CD14-positive monocyte (primary cell): Measurements from ENCODE around the gene MAB21L3. TPM values are rescaled to one million over a fixed set of nuclear protein-coding genes. Genes with fewer than 3 reads are reported as not detected.

Experiments used
- DNase-seq, 3 donors: peaks; one replicate each; pipeline ENCODE4 v3.0.0-alpha.2; 2011 to 2022
- H2AFZ ChIP-seq: 2 replicates; pipeline ENCODE4 v1.6.0; 2012; ENCODE audit warnings: mild to moderate bottlenecking, low read depth, low read length, inconsistent platforms; ENCODE audit not compliant: insufficient read depth, poor library complexity, severe bottlenecking
- H3K27ac ChIP-seq, 2 donors: 1 replicate in 1 of 2; 2 replicates in 1 of 2; pipeline ENCODE4 v1.5.1; 2012 to 2013; ENCODE audit warnings: low read length in 2 of 2, control low read depth in 1 of 2, inconsistent platforms in 1 of 2, low read depth in 1 of 2, mild to moderate bottlenecking in 1 of 2
- H3K27me3 ChIP-seq, 2 donors: one replicate each; pipeline versions ENCODE4 v1.6.0 to v1.6.1; 2011 to 2013; ENCODE audit warnings: low read length in 2 of 2; ENCODE audit not compliant: control insufficient read depth in 2 of 2, insufficient read depth in 2 of 2
- H3K36me3 ChIP-seq, 2 donors: replicated peaks in 1 of 2; 1 replicate in 1 of 2; 2 replicates in 1 of 2; pipeline versions ENCODE4 v1.5.1 to v1.6.1; 2012 to 2013; ENCODE audit warnings: low read length in 2 of 2, control low read depth in 1 of 2, inconsistent platforms in 1 of 2, mild to moderate bottlenecking in 1 of 2; ENCODE audit not compliant: insufficient read depth in 2 of 2, control insufficient read depth in 1 of 2
- H3K4me1 ChIP-seq, 2 donors: 1 replicate in 1 of 2; 2 replicates in 1 of 2; pipeline versions ENCODE4 v1.5.1 to v1.6.1; 2012 to 2013; ENCODE audit warnings: low read length in 2 of 2, control low read depth in 1 of 2, inconsistent platforms in 1 of 2, mild to moderate bottlenecking in 1 of 2, moderate library complexity in 1 of 2; ENCODE audit not compliant: insufficient read depth in 2 of 2, control insufficient read depth in 1 of 2
- H3K4me2 ChIP-seq: replicated peaks from 2 replicates; pipeline ENCODE3; 2012; ENCODE audit warnings: low read length, moderate library complexity, mild to moderate bottlenecking; ENCODE audit not compliant: poor library complexity, severe bottlenecking; ENCODE audit errors: extremely low read depth
- H3K4me3 ChIP-seq, 3 experiments: fragments of 200-600 bp in 1 of 3; sonication (generic) in 1 of 3; replicated peaks in 1 of 3; 1 replicate in 2 of 3; 2 replicates in 1 of 3; pipeline ENCODE4 v1.5.1; 2011 to 2013; ENCODE audit warnings: low read length in 3 of 3, mild to moderate bottlenecking in 3 of 3, control low read depth in 2 of 3, low read depth in 2 of 3, inconsistent platforms in 1 of 3, moderate library complexity in 1 of 3
- H3K79me2 ChIP-seq: 2 replicates; pipeline ENCODE4 v1.6.0; 2012; ENCODE audit warnings: mild to moderate bottlenecking, control low read depth, inconsistent platforms, low read length, moderate library complexity; ENCODE audit not compliant: insufficient read depth
- H3K9ac ChIP-seq: 2 replicates; pipeline ENCODE4 v1.6.0; 2017; ENCODE audit warnings: low read length, mild to moderate bottlenecking; ENCODE audit not compliant: insufficient read depth, poor library complexity, severe bottlenecking
- H3K9me3 ChIP-seq, 2 donors: replicated peaks in 1 of 2; 1 replicate in 1 of 2; 2 replicates in 1 of 2; pipeline versions ENCODE4 v1.5.1 to v1.6.1; 2012 to 2013; ENCODE audit warnings: low read length in 2 of 2, control low read depth in 1 of 2; ENCODE audit not compliant: control insufficient read depth in 1 of 2, insufficient read depth in 1 of 2
- H4K20me1 ChIP-seq: 2 replicates; pipeline ENCODE4 v1.6.0; 2012; ENCODE audit warnings: mild to moderate bottlenecking, low read length, control low read depth, moderate library complexity; ENCODE audit not compliant: insufficient read depth
- H3K27ac Mint-ChIP-seq, 7 donors: one replicate each; pipeline ENCODE4 v1.8.0; 2020; ENCODE audit warnings: mild to moderate bottlenecking in 7 of 7, mixed read lengths in 7 of 7, moderate library complexity in 6 of 7, inconsistent platforms in 2 of 7
- H3K27me3 Mint-ChIP-seq, 3 donors: one replicate each; pipeline ENCODE4 v1.8.0; 2021 to 2022; ENCODE audit warnings: low read depth in 3 of 3, mild to moderate bottlenecking in 3 of 3, mixed read lengths in 3 of 3, moderate library complexity in 3 of 3, inconsistent platforms in 1 of 3
- H3K36me3 Mint-ChIP-seq, 2 donors: one replicate each; pipeline ENCODE4 v1.8.0; 2020; ENCODE audit warnings: mixed read lengths in 2 of 2, inconsistent platforms in 1 of 2, mild to moderate bottlenecking in 1 of 2
- H3K4me1 Mint-ChIP-seq: one replicate; pipeline ENCODE4 v1.8.0; 2020; ENCODE audit warnings: mild to moderate bottlenecking, mixed read lengths
- H3K4me3 Mint-ChIP-seq, 2 donors: one replicate each; pipeline ENCODE4 v1.8.0; 2020; ENCODE audit warnings: mild to moderate bottlenecking in 2 of 2, mixed read lengths in 2 of 2, moderate library complexity in 1 of 2
- H3K9me3 Mint-ChIP-seq, 7 donors: one replicate each; pipeline ENCODE4 v1.8.0; 2020 to 2022; ENCODE audit warnings: mixed read lengths in 7 of 7, mild to moderate bottlenecking in 6 of 7, moderate library complexity in 6 of 7, inconsistent platforms in 2 of 7
- WGBS: methylation state at CpG from one replicate; pipeline ENCODE4 v1.1.5; 2013; ENCODE audit warnings: missing lambda C conversion rate; ENCODE audit not compliant: insufficient coverage; 5-methylcytosine and 5-hydroxymethylcytosine counted together
- intact Hi-C, 2 donors: fragments of 100-400 bp; cut with micrococcal nuclease; formaldehyde crosslinking; loops; one replicate each; pipeline versions ENCODE4 v1.15.0 to v1.15.1; 2023
- polyA plus RNA-seq, 3 donors: library from polyadenylated mRNA; depleted of rRNA in 1 of 3; unstranded in 2 of 3; stranded (reverse) in 1 of 3; fragments of 300-500 nt in 2 of 3; fragments of >200 nt in 1 of 3; fragmentation: Illumina TruSeq in 2 of 3; gene quantifications; 1 replicate in 2 of 3; 2 replicates in 1 of 3; pipeline ENCODE4 v1.2.3, GENCODE V29; 2012 to 2021
- TF ChIP-seq, protein P1 (sequence below): fragments of 200-600 bp; IDR thresholded peaks from one replicate; pipeline ENCODE4 v1.8.0; 2022; ENCODE audit warnings: antibody characterized with exemption, mild to moderate bottlenecking

MAB21L3 gene
- polyA plus RNA-seq, 3 donors, result 0.44 TPM; not detected in 2

DNA sequence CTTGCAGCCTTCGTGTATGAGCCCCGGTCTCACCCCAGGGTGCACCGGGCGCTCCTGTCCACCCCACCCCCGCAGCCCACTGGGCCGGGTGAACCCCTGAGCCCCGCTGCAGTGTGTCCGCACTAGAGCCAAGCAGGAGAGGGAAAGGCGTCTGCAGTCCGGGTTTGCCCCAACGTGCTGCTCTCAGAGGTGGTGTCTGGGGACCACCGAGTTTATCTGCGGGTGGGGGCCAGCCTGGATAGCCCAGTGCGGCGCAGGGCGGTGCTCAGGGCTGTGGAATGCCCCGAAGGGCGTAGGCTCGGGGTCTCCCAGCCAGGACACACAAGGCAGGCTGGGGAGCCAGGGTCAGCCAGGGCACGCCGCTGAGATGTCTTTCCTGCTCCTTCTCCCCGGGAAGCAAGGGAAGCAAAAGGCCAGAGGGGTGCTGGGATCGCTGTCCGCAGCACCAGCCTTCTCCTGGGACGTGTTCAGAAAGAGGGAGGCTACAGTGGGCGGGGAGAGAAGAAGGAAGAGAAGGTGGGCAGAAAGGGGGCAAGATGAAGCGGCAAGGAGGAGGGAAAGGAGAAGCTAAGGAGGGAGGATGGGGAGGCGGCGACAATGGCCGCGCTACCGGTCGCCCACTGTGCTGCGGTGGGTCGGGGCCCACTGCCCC lies 56.6 kb downstream of the MAB21L3 start:
- peak overlapping the region; percentile 92 for H2AFZ ChIP-seq
- TF ChIP-seq, protein P1, sequence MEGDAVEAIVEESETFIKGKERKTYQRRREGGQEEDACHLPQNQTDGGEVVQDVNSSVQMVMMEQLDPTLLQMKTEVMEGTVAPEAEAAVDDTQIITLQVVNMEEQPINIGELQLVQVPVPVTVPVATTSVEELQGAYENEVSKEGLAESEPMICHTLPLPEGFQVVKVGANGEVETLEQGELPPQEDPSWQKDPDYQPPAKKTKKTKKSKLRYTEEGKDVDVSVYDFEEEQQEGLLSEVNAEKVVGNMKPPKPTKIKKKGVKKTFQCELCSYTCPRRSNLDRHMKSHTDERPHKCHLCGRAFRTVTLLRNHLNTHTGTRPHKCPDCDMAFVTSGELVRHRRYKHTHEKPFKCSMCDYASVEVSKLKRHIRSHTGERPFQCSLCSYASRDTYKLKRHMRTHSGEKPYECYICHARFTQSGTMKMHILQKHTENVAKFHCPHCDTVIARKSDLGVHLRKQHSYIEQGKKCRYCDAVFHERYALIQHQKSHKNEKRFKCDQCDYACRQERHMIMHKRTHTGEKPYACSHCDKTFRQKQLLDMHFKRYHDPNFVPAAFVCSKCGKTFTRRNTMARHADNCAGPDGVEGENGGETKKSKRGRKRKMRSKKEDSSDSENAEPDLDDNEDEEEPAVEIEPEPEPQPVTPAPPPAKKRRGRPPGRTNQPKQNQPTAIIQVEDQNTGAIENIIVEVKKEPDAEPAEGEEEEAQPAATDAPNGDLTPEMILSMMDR, result no peak
- H3K27me3 ChIP-seq, result peaks cover 0 to 15% of the 10 kb centered on the region in 2 donors

DNA sequence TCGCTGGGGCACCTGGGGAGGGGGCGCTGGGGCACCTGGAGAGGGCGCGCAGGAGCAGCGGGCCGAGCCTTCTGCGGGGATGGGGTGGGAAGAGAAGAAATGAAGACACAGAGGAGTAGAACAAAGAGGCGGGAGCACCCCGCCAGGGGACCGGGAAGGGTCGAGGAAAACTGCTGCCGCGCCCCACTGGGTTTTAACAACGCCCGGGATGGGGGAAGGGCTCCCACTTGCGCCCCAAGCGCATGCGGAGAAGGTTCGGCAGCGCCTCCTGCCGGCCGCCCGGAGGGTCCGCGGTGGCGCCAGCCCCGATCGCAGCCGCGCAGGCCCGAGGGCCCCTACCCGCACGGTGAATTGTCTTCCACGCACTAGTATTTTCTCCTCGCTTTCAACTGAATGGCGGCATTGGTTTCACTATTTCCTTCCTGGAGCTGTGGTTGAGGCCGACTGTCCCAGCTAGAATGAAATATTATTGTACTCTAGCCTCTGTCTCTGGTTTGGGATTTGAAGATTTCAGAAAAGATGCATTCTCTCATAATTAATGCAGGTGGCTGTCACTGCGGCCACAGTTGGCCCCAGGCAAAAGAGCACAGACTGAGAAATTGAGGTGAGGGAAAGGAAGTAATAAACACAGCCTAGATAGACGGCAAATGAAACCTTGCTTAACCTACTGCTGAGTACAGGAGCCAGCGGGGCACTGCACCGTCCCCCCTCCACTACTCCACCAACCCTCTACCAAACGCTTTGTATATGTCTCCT lies 57.3 kb downstream of the MAB21L3 start:
- peaks cover 33% of the 10 kb centered on the region for H3K4me1 Mint-ChIP-seq
- Histone ChIP-seq H3K9ac (peak overlapping the region; percentile 57), H3K9me3 (no peaks in the 10 kb centered on the region), H3K27me3 (peaks cover 0 to 15% of the 10 kb centered on the region in 2 donors), H3K4me3 (peak overlapping the region; percentile 35 to 74 (median 53)), H3K27ac (no peak overlapping the region), H3K4me2 (peak overlapping the region; percentile 79), H3K4me1 (peaks cover 29% of the 10 kb centered on the region in 2 donors), H3K36me3 (no peaks in the 10 kb centered on the region), H3K79me2 (no peaks in the 10 kb centered on the region), H4K20me1 (no peaks in the 10 kb centered on the region), H2AFZ (peak overlapping the region; percentile 92)
- peak; percentile 48 to 65 (median 58) for DNase-seq
- H3K9me3 Mint-ChIP-seq, result peaks cover 0 to 2% (median 0%) of the 10 kb centered on the region in 7 donors
- H3K27me3 Mint-ChIP-seq, result peaks cover 3 to 25% (median 8%) of the 10 kb centered on the region in 3 donors
- 1% methylated on average over 37 of the region's 42 CpGs for WGBS
- TF ChIP-seq, protein P1, result peak; percentile 97
- no peaks in the 10 kb centered on the region for H3K36me3 Mint-ChIP-seq
- H3K27ac Mint-ChIP-seq, result peak overlapping the region in 3 of 7 donors; percentile 4 to 85 (median 6)
- peak overlapping the region; percentile 78 to 91 for H3K4me3 Mint-ChIP-seq
- intact Hi-C loops, result no loop called here

More for the DNA sequence above, 56.6 kb downstream of the MAB21L3 start:
- Histone ChIP-seq H3K9ac (peak overlapping the region; percentile 57), H4K20me1 (no peaks in the 10 kb centered on the region), H3K27ac (no peak overlapping the region), H3K4me1 (peaks cover 29% of the 10 kb centered on the region in 2 donors), H3K4me3 (peak overlapping the region; percentile 35 to 74 (median 53)), H3K9me3 (no peaks in the 10 kb centered on the region), H3K4me2 (peak overlapping the region; percentile 79), H3K79me2 (no peaks in the 10 kb centered on the region), H3K36me3 (no peaks in the 10 kb centered on the region)
- WGBS, result 27% methylated on average over 32 of the region's 35 CpGs
- Mint-ChIP-seq H3K36me3 (no peaks in the 10 kb centered on the region), H3K9me3 (peaks cover 0 to 2% (median 0%) of the 10 kb centered on the region in 7 donors), H3K4me1 (peaks cover 33% of the 10 kb centered on the region), H3K27ac (peak overlapping the region in 2 of 7 donors; percentile 6 to 31), H3K27me3 (peaks cover 3 to 25% (median 8%) of the 10 kb centered on the region in 3 donors), H3K4me3 (peak overlapping the region; percentile 78 to 91)
- intact Hi-C loops, result no loop called here
- DNase-seq, result no peak
